ENCODE measurements around the gene CASK. TPM values are rescaled to one million over a fixed set of nuclear protein-coding genes. Genes with fewer than 3 reads are reported as not detected.

Gene CASK
- total and polyA plus RNA-seq, 2 experiments from 2014 or later: 82.9 to 95.7 TPM

- Histone ChIP-seq H2AFZ (no peak overlapping the region), H3K4me2 (peak overlapping the region; percentile 50), H3K9me2 (replicated peaks; ENCODE audit: insufficient read depth) (no peaks in the 10 kb centered on the region), H3K4me3 (no peak overlapping the region), H3K4me1 (ENCODE audit: insufficient read depth) (no peaks in the 10 kb centered on the region), H3K79me2 (no peaks in the 10 kb centered on the region), H3K36me3 (replicated peaks; ENCODE audit: insufficient read depth, low read depth) (no peaks in the 10 kb centered on the region), H3K27me3 (no peaks in the 10 kb centered on the region), H3K27ac (peak overlapping the region; percentile 59), H3K9me3 (ENCODE audit: low read depth) (no peaks in the 10 kb centered on the region), H4K20me1 (ENCODE audit: insufficient read depth, poor library complexity, severe bottlenecking) (no peaks in the 10 kb centered on the region)
- TF ChIP-seq, protein P1, sequence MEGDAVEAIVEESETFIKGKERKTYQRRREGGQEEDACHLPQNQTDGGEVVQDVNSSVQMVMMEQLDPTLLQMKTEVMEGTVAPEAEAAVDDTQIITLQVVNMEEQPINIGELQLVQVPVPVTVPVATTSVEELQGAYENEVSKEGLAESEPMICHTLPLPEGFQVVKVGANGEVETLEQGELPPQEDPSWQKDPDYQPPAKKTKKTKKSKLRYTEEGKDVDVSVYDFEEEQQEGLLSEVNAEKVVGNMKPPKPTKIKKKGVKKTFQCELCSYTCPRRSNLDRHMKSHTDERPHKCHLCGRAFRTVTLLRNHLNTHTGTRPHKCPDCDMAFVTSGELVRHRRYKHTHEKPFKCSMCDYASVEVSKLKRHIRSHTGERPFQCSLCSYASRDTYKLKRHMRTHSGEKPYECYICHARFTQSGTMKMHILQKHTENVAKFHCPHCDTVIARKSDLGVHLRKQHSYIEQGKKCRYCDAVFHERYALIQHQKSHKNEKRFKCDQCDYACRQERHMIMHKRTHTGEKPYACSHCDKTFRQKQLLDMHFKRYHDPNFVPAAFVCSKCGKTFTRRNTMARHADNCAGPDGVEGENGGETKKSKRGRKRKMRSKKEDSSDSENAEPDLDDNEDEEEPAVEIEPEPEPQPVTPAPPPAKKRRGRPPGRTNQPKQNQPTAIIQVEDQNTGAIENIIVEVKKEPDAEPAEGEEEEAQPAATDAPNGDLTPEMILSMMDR (IDR thresholded peaks at IDR 0.05; ENCODE audit: poor library complexity): no peak
- TF ChIP-seq EZH2 (IDR thresholded peaks at IDR 0.05; ENCODE audit: borderline replicate concordance) (no peak), EZH2phosphoT487 (IDR thresholded peaks at IDR 0.05; ENCODE audit: low read depth, severe bottlenecking, unreplicated experiment) (no peak)
- WGBS (ENCODE audit: low lambda C conversion rate, missing lambda C conversion rate): 47% methylated on average over 12 of the region's 12 CpGs
- DNase-seq (ENCODE audit: low spot score): peak; percentile 61
Observed at GRCh38 chrX:41491267-41492004, 431.9 kb downstream of the CASK start.

- no peaks in the 10 kb centered on the region for H3K9me2 ChIP-seq (replicated peaks; ENCODE audit: insufficient read depth)
- no peak overlapping the region for H2AFZ ChIP-seq
- H3K9me3 ChIP-seq (ENCODE audit: low read depth): no peaks in the 10 kb centered on the region
- no peaks in the 10 kb centered on the region for H4K20me1 ChIP-seq (ENCODE audit: insufficient read depth, poor library complexity, severe bottlenecking)
- no peaks in the 10 kb centered on the region for H3K79me2 ChIP-seq
- no peak for DNase-seq (ENCODE audit: low spot score)
- H3K27ac ChIP-seq: no peak overlapping the region
- no peaks in the 10 kb centered on the region for H3K4me1 ChIP-seq (ENCODE audit: insufficient read depth)
- no peaks in the 10 kb centered on the region for H3K27me3 ChIP-seq
- H3K4me3 ChIP-seq: no peak overlapping the region
- no peak for TF ChIP-seq EZH2 (IDR thresholded peaks at IDR 0.05; ENCODE audit: borderline replicate concordance)
- TF ChIP-seq, protein P1 (IDR thresholded peaks at IDR 0.05; ENCODE audit: poor library complexity): no peak
- TF ChIP-seq EZH2phosphoT487 (IDR thresholded peaks at IDR 0.05; ENCODE audit: low read depth, severe bottlenecking, unreplicated experiment): no peak
- 84% methylated on average over 3 of the region's 3 CpGs for WGBS (ENCODE audit: low lambda C conversion rate, missing lambda C conversion rate)
- no peaks in the 10 kb centered on the region for H3K36me3 ChIP-seq (replicated peaks; ENCODE audit: insufficient read depth, low read depth)
- H3K4me2 ChIP-seq: no peak overlapping the region
Observed at GRCh38 chrX:41490446-41490845, 432.9 kb downstream of the CASK start.

- no peak overlapping the region for H3K4me3 ChIP-seq
- H3K9me2 ChIP-seq (replicated peaks; ENCODE audit: insufficient read depth): no peaks in the 10 kb centered on the region
- WGBS (ENCODE audit: low lambda C conversion rate, missing lambda C conversion rate): 55% methylated on average over 5 of the region's 5 CpGs
- no peaks in the 10 kb centered on the region for H3K9me3 ChIP-seq (ENCODE audit: low read depth)
- no peaks in the 10 kb centered on the region for H4K20me1 ChIP-seq (ENCODE audit: insufficient read depth, poor library complexity, severe bottlenecking)
- peak; percentile 60 for DNase-seq (ENCODE audit: low spot score)
- H3K36me3 ChIP-seq (replicated peaks; ENCODE audit: insufficient read depth, low read depth): no peaks in the 10 kb centered on the region
- H3K4me1 ChIP-seq (ENCODE audit: insufficient read depth): peaks cover 9% of the 10 kb centered on the region
- no peaks in the 10 kb centered on the region for H3K79me2 ChIP-seq
- H3K27ac ChIP-seq: peak overlapping the region; percentile 88
- TF ChIP-seq, protein P1 (IDR thresholded peaks at IDR 0.05; ENCODE audit: poor library complexity): no peak
- no peak overlapping the region for H3K4me2 ChIP-seq
- H2AFZ ChIP-seq: no peak overlapping the region
- no peaks in the 10 kb centered on the region for H3K27me3 ChIP-seq
Observed at GRCh38 chrX:41482154-41482850, 441.1 kb downstream of the CASK start.
